GM12892 (cell line): ENCODE results near the gene ITFG1.

Experiments used
- POLR2A ChIP-seq: IDR thresholded peaks from 2 replicates; pipeline ENCODE4 v1.6.1; 2011; ENCODE audit warnings: low read depth, low read length, control low read depth
- POLR2AphosphoS5 ChIP-seq: IDR thresholded peaks from 2 replicates; pipeline ENCODE4 v1.6.1; 2011; ENCODE audit warnings: low read depth, low read length, control low read depth

- TF ChIP-seq POLR2AphosphoS5 (no peak), POLR2A (no peak)
Observed at GRCh38 chr16:47254756-47255155, 206.1 kb downstream of the ITFG1 start.
